HG03039 (cell line): Measurements from ENCODE around the gene S100A6.
"Not testable (repeated sequence)": the region's sequence is repeated elsewhere in the genome, so short reads cannot be mapped to it uniquely, and the experiment has no call there.

Experiments
- ATAC-seq: cut with Tn5 transposase; IDR thresholded peaks from one replicate; pipeline ENCODE4 v1.9.1; 2021; ENCODE audit warnings: mild to moderate bottlenecking, moderate library complexity; ENCODE audit not compliant: unreplicated experiment

S100A6 gene

GRCh38 chr1:153532769-153533599, 2.8 kb downstream of the S100A6 start:
- no peak for ATAC-seq

- no peak for ATAC-seq
Measured at GRCh38 chr1:153532181-153532580, 3.6 kb downstream of the S100A6 start.

GRCh38 chr1:153531638-153532037, 4.2 kb downstream of the S100A6 start:
- no peak for ATAC-seq

- no peak for ATAC-seq
Measured at GRCh38 chr1:153527683-153528040, 8.1 kb downstream of the S100A6 start.

- no peak for ATAC-seq
Measured at GRCh38 chr1:153527023-153527682, 8.6 kb downstream of the S100A6 start.

- ATAC-seq, result no peak
Measured at GRCh38 chr1:153526132-153526543, 9.7 kb downstream of the S100A6 start.

GRCh38 chr1:153525088-153525728, 10.6 kb downstream of the S100A6 start:
- no peak for ATAC-seq

GRCh38 chr1:153522353-153523048, 13.3 kb downstream of the S100A6 start:
- ATAC-seq, result not testable (repeated sequence)

GRCh38 chr1:153521808-153522207, 14.0 kb downstream of the S100A6 start:
- not testable (repeated sequence) for ATAC-seq

- ATAC-seq, result no peak
Measured at GRCh38 chr1:153520818-153521476, 14.8 kb downstream of the S100A6 start.

GRCh38 chr1:153520137-153520691, 15.6 kb downstream of the S100A6 start:
- ATAC-seq, result not testable (repeated sequence)

GRCh38 chr1:153519242-153519641, 16.5 kb downstream of the S100A6 start:
- no peak for ATAC-seq

- ATAC-seq, result no peak
Measured at GRCh38 chr1:153515504-153516394, 20.0 kb downstream of the S100A6 start.

GRCh38 chr1:153513666-153514065, 22.1 kb downstream of the S100A6 start:
- no peak for ATAC-seq

GRCh38 chr1:153513023-153513422, 22.8 kb downstream of the S100A6 start:
- ATAC-seq, result no peak

- no peak for ATAC-seq
Measured at GRCh38 chr1:153510984-153511410, 24.8 kb downstream of the S100A6 start.

- no peak for ATAC-seq
Measured at GRCh38 chr1:153509729-153510354, 25.9 kb downstream of the S100A6 start.

- no peak for ATAC-seq
Measured at GRCh38 chr1:153509036-153509435, 26.8 kb downstream of the S100A6 start.
